Measurements from ENCODE around the gene HINT3.

DNA sequence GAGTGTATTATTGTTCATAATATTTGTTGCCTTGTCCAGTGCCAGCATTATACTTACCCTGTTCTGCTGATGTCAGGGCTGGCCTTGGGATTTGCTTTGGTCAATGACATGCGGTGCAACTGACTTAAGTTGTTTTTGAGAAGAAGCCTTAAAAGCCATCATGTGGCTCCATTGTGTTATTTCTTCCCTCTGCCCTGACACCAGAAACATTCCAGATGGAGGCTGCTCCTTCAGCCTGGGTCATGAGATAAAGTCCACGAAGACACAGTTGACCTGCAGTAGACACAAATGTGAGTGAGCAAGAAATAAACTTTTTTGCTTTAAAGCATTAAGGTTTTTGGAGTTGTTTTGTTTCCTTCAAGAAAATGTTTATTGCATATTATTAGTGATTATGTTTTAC, 7.5 kb upstream of the HINT3 start:
- no peak for TF ChIP-seq POLR2A (IDR thresholded peaks at IDR 0.05)
- TF ChIP-seq, protein P1, sequence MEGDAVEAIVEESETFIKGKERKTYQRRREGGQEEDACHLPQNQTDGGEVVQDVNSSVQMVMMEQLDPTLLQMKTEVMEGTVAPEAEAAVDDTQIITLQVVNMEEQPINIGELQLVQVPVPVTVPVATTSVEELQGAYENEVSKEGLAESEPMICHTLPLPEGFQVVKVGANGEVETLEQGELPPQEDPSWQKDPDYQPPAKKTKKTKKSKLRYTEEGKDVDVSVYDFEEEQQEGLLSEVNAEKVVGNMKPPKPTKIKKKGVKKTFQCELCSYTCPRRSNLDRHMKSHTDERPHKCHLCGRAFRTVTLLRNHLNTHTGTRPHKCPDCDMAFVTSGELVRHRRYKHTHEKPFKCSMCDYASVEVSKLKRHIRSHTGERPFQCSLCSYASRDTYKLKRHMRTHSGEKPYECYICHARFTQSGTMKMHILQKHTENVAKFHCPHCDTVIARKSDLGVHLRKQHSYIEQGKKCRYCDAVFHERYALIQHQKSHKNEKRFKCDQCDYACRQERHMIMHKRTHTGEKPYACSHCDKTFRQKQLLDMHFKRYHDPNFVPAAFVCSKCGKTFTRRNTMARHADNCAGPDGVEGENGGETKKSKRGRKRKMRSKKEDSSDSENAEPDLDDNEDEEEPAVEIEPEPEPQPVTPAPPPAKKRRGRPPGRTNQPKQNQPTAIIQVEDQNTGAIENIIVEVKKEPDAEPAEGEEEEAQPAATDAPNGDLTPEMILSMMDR (IDR thresholded peaks at IDR 0.05), result no peak
